ENCODE measurements around the gene DOCK4.
A peak's percentile ranks its signal among the peaks of the same experiment; 100 is the strongest.

Gene DOCK4

GRCh38 chr7:111987886-111988285, 218.3 kb downstream of the DOCK4 start:
- DNase-seq (ENCODE audit: low read depth, low spot score), result no peak
- no peak overlapping the region for H3K27ac ChIP-seq

GRCh38 chr7:111987115-111987826, 218.9 kb downstream of the DOCK4 start:
- peak overlapping the region; percentile 15 for H3K27ac ChIP-seq
- no peak for DNase-seq (ENCODE audit: low read depth, low spot score)

- no peak overlapping the region for H3K27ac ChIP-seq
- DNase-seq (ENCODE audit: low read depth, low spot score), result no peak
Measured at GRCh38 chr7:111986601-111987000, 219.6 kb downstream of the DOCK4 start.

GRCh38 chr7:111985798-111986197, 220.4 kb downstream of the DOCK4 start:
- no peak overlapping the region for H3K27ac ChIP-seq
- DNase-seq (ENCODE audit: low read depth, low spot score), result peak; percentile 14

- no peak for DNase-seq (ENCODE audit: low read depth, low spot score)
- H3K27ac ChIP-seq, result no peak overlapping the region
Measured at GRCh38 chr7:111982804-111983203, 223.4 kb downstream of the DOCK4 start.

- no peak overlapping the region for H3K27ac ChIP-seq
- DNase-seq (ENCODE audit: low read depth, low spot score), result no peak
Measured at GRCh38 chr7:111982133-111982532, 224.1 kb downstream of the DOCK4 start.

- no peak overlapping the region for H3K27ac ChIP-seq
- no peak for DNase-seq (ENCODE audit: low read depth, low spot score)
Measured at GRCh38 chr7:111980725-111981124, 225.5 kb downstream of the DOCK4 start.

GRCh38 chr7:111975346-111975745, 230.9 kb downstream of the DOCK4 start:
- DNase-seq (ENCODE audit: low read depth, low spot score), result no peak
- no peak overlapping the region for H3K27ac ChIP-seq

GRCh38 chr7:111960984-111961383, 245.2 kb downstream of the DOCK4 start:
- no peak for DNase-seq (ENCODE audit: low read depth, low spot score)
- H3K27ac ChIP-seq, result no peak overlapping the region

- DNase-seq (ENCODE audit: low read depth, low spot score), result no peak
- H3K27ac ChIP-seq, result no peak overlapping the region
Measured at GRCh38 chr7:111958896-111959295, 247.3 kb downstream of the DOCK4 start.

- H3K27ac ChIP-seq, result no peak overlapping the region
- no peak for DNase-seq (ENCODE audit: low read depth, low spot score)
Measured at GRCh38 chr7:111958431-111958830, 247.8 kb downstream of the DOCK4 start.

GRCh38 chr7:111955616-111956015, 250.6 kb downstream of the DOCK4 start:
- H3K27ac ChIP-seq, result no peak overlapping the region
- DNase-seq (ENCODE audit: low read depth, low spot score), result no peak

GRCh38 chr7:111954474-111955381, 251.5 kb downstream of the DOCK4 start:
- peak overlapping the region; percentile 34 for H3K27ac ChIP-seq
- no peak for DNase-seq (ENCODE audit: low read depth, low spot score)

- peak overlapping the region; percentile 34 for H3K27ac ChIP-seq
- no peak for DNase-seq (ENCODE audit: low read depth, low spot score)
Measured at GRCh38 chr7:111954056-111954455, 252.1 kb downstream of the DOCK4 start.

- peak overlapping the region; percentile 34 for H3K27ac ChIP-seq
- DNase-seq (ENCODE audit: low read depth, low spot score), result peak; percentile 51
Measured at GRCh38 chr7:111953611-111954010, 252.6 kb downstream of the DOCK4 start.

GRCh38 chr7:111952783-111953182, 253.4 kb downstream of the DOCK4 start:
- DNase-seq (ENCODE audit: low read depth, low spot score), result no peak
- peak overlapping the region; percentile 34 for H3K27ac ChIP-seq

GRCh38 chr7:111951052-111951451, 255.1 kb downstream of the DOCK4 start:
- DNase-seq (ENCODE audit: low read depth, low spot score), result no peak
- no peak overlapping the region for H3K27ac ChIP-seq

- DNase-seq (ENCODE audit: low read depth, low spot score), result no peak
- H3K27ac ChIP-seq, result no peak overlapping the region
Measured at GRCh38 chr7:111942450-111943081, 263.6 kb downstream of the DOCK4 start.

GRCh38 chr7:111937163-111937562, 269.0 kb downstream of the DOCK4 start:
- no peak for DNase-seq (ENCODE audit: low read depth, low spot score)
- H3K27ac ChIP-seq, result no peak overlapping the region

- H3K27ac ChIP-seq, result no peak overlapping the region
- DNase-seq (ENCODE audit: low read depth, low spot score), result no peak
Measured at GRCh38 chr7:111933609-111934008, 272.6 kb downstream of the DOCK4 start.

GRCh38 chr7:111931958-111932357, 274.2 kb downstream of the DOCK4 start:
- no peak overlapping the region for H3K27ac ChIP-seq
- DNase-seq (ENCODE audit: low read depth, low spot score), result no peak

Data from epithelial cell of prostate (primary cell).